GM18870 (cell line): ENCODE data around the gene PRKRIP1.
"Not testable (repeated sequence)": the region's sequence is repeated elsewhere in the genome, so short reads cannot be mapped to it uniquely, and the experiment has no call there.

ENCODE experiments used
- ATAC-seq: cut with Tn5 transposase; IDR thresholded peaks from one replicate; pipeline ENCODE4 v1.9.1; 2021; ENCODE audit warnings: moderate library complexity; ENCODE audit not compliant: unreplicated experiment

PRKRIP1 gene

GRCh38 chr7:102455596-102455995 lies 59.4 kb downstream of the PRKRIP1 start:
- no peak for ATAC-seq

GRCh38 chr7:102456327-102456726 lies 60.2 kb downstream of the PRKRIP1 start:
- no peak for ATAC-seq

- ATAC-seq, result no peak
These were observed 61.3 kb downstream of the PRKRIP1 start for GRCh38 chr7:102457352-102457924.

- ATAC-seq, result no peak
These were observed 63.2 kb downstream of the PRKRIP1 start for GRCh38 chr7:102459221-102459844.

- ATAC-seq, result no peak
These were observed 64.3 kb downstream of the PRKRIP1 start for GRCh38 chr7:102460467-102460866.

GRCh38 chr7:102463841-102464576 lies 67.8 kb downstream of the PRKRIP1 start:
- ATAC-seq, result peak; percentile 2

- ATAC-seq, result peak; percentile 67
These were observed 68.6 kb downstream of the PRKRIP1 start, which contains the start of the genes ALKBH4 and LRWD1 for GRCh38 chr7:102464577-102465280. ALKBH4 (minus strand) TSS chr7:102464863; CDS start chr7:102464836, 27 bp downstream. LRWD1 (plus strand) TSS chr7:102464984; CDS start chr7:102465081, 97 bp downstream.

GRCh38 chr7:102466097-102466496 lies 69.9 kb downstream of the PRKRIP1 start:
- no peak for ATAC-seq

GRCh38 chr7:102467581-102468477 lies 71.7 kb downstream of the PRKRIP1 start:
- no peak for ATAC-seq

- no peak for ATAC-seq
These were observed 72.6 kb downstream of the PRKRIP1 start for GRCh38 chr7:102468478-102469350.

- ATAC-seq, result no peak
These were observed 73.3 kb downstream of the PRKRIP1 start for GRCh38 chr7:102469351-102469971.

GRCh38 chr7:102469972-102470825 lies 74.0 kb downstream of the PRKRIP1 start:
- ATAC-seq, result no peak

GRCh38 chr7:102471791-102472125 lies 75.6 kb downstream of the PRKRIP1 start:
- no peak for ATAC-seq

- ATAC-seq, result no peak
These were observed 76.2 kb downstream of the PRKRIP1 start for GRCh38 chr7:102472126-102473041.

GRCh38 chr7:102473271-102473991 lies 77.3 kb downstream of the PRKRIP1 start:
- ATAC-seq, result no peak

GRCh38 chr7:102474116-102474515 lies 78.0 kb downstream of the PRKRIP1 start:
- ATAC-seq, result not testable (repeated sequence)
